Pancreas (tissue), 10 donors: ENCODE data around the gene TMEM123. TPM values are rescaled to one million over a fixed set of nuclear protein-coding genes. Genes with fewer than 3 reads are reported as not detected.

Experiments
- ATAC-seq, 4 donors: fragments of 200-7000 bp; cut with Tn5 transposase; one replicate each; pipeline versions ENCODE4 v1.8.0 to v1.9.1; 2020; ENCODE audit warnings: mild to moderate bottlenecking in 4 of 4, moderate library complexity in 4 of 4
- DNase-seq, 6 donors: peaks; one replicate each; pipeline ENCODE4 v3.0.0-alpha.2; 2020
- FAIRE-seq: peaks from 2 replicates; lab custom pipeline; 2012; peaks lifted over from hg19 to GRCh38; lab: Jason Lieb, UNC
- H3K27ac ChIP-seq, 4 donors: fragments of 200-600 bp; sonication (generic); 1 replicate in 3 of 4; 2 replicates in 1 of 4; pipeline versions ENCODE4 v1.5.0 to v1.8.0; 2020
- H3K27me3 ChIP-seq, 4 donors: fragments of 200-600 bp; one replicate each; pipeline ENCODE4 v1.8.0; 2021
- H3K36me3 ChIP-seq, 3 donors: fragments of 200-600 bp; sonication (generic) in 1 of 3; one replicate each; pipeline versions ENCODE4 v1.5.0 to v1.8.0; 2020 to 2021
- H3K4me1 ChIP-seq, 3 donors: fragments of 200-600 bp; one replicate each; pipeline ENCODE4 v1.8.0; 2021
- H3K4me3 ChIP-seq, 4 donors: fragments of 200-600 bp; sonication (generic) in 2 of 4; one replicate each; pipeline versions ENCODE4 v1.5.0 to v1.8.0; 2020 to 2021
- H3K9me3 ChIP-seq, 4 donors: fragments of 200-600 bp; one replicate each; pipeline ENCODE4 v1.8.0; 2021
- WGBS, 2 donors: extraction: QIAGEN DNeasy Blood & Tissue Kit; methylation state at CpG; one replicate each; pipeline ENCODE4 v1.1.7; 2013; 5-methylcytosine and 5-hydroxymethylcytosine counted together
- intact Hi-C, 3 donors: fragments of 100-400 bp; cut with DNase I; formaldehyde crosslinking; loops; one replicate each; pipeline versions ENCODE4 v1.11.1 to v1.14.2; 2022
- polyA plus RNA-seq, 2 donors: library from polyadenylated mRNA; stranded (reverse); fragments of 200-250 nt; gene quantifications; one replicate each; pipeline ENCODE4 v1.2.3, GENCODE V29; 2013
- total RNA-seq, 6 donors: library from RNA; stranded (reverse); fragmentation: NEBNext Ultra II Directional in 4 of 6; extraction: Animal tissue kit (Norgen Biotek cat#: 25700) in 4 of 6; gene quantifications; one replicate each; pipeline versions ENCODE4 v1.2.1 to v1.2.4, GENCODE V29; 2021 to 2023
- TF ChIP-seq, protein P1 (sequence below), 4 donors: fragments of 200-600 bp; sonication (generic) in 3 of 4; IDR thresholded peaks; one replicate each; pipeline versions ENCODE4 v1.5.0 to v1.8.0; 2021; ENCODE audit warnings: antibody characterized with exemption in 4 of 4
- donor health status: healthy with polysubstance abuse.
- donor health status: DM: no; HTN: no; CAD: no; lungs with moderate emphysema.
- donor health status: DM: no; HTN: no; CAD: no.
- donor health status: control.
- donor health status: control.
- donor health status: Bipolar disorder and iron deficiency.
- donor health status: DM: yes; HTN: yes; CAD: no.
- donor health status: DM: no; HTN: no; CAD: no.
- donor health status: DM: no; HTN: no; CAD: no.
- donor health status: DM: yes; HTN: yes; CAD: no.

Gene TMEM123
- total and polyA plus RNA-seq, 8 donors, result 18.7 to 122 (median 55.2) TPM

GRCh38 chr11:102389253-102389652 lies 63.3 kb downstream of the TMEM123 start:
- intact Hi-C loops, result no loop called here
- FAIRE-seq, result no peak
- ATAC-seq, result no peak
- DNase-seq, result no peak
- no peaks in the 10 kb centered on the region for H3K9me3 ChIP-seq
- H3K36me3 ChIP-seq, result peaks cover 0 to 20% (median 0%) of the 10 kb centered on the region in 3 donors
- WGBS, 2 donors, result 83 to 84% methylated on average over 4 of the region's 4 CpGs
- no peaks in the 10 kb centered on the region for H3K27me3 ChIP-seq
- no peak overlapping the region for H3K4me3 ChIP-seq
- peaks cover 0 to 4% (median 0%) of the 10 kb centered on the region in 3 donors for H3K4me1 ChIP-seq
- TF ChIP-seq, protein P1, sequence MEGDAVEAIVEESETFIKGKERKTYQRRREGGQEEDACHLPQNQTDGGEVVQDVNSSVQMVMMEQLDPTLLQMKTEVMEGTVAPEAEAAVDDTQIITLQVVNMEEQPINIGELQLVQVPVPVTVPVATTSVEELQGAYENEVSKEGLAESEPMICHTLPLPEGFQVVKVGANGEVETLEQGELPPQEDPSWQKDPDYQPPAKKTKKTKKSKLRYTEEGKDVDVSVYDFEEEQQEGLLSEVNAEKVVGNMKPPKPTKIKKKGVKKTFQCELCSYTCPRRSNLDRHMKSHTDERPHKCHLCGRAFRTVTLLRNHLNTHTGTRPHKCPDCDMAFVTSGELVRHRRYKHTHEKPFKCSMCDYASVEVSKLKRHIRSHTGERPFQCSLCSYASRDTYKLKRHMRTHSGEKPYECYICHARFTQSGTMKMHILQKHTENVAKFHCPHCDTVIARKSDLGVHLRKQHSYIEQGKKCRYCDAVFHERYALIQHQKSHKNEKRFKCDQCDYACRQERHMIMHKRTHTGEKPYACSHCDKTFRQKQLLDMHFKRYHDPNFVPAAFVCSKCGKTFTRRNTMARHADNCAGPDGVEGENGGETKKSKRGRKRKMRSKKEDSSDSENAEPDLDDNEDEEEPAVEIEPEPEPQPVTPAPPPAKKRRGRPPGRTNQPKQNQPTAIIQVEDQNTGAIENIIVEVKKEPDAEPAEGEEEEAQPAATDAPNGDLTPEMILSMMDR (IDR thresholded peaks at IDR 0.05), result no peak
- no peak overlapping the region for H3K27ac ChIP-seq

DNA sequence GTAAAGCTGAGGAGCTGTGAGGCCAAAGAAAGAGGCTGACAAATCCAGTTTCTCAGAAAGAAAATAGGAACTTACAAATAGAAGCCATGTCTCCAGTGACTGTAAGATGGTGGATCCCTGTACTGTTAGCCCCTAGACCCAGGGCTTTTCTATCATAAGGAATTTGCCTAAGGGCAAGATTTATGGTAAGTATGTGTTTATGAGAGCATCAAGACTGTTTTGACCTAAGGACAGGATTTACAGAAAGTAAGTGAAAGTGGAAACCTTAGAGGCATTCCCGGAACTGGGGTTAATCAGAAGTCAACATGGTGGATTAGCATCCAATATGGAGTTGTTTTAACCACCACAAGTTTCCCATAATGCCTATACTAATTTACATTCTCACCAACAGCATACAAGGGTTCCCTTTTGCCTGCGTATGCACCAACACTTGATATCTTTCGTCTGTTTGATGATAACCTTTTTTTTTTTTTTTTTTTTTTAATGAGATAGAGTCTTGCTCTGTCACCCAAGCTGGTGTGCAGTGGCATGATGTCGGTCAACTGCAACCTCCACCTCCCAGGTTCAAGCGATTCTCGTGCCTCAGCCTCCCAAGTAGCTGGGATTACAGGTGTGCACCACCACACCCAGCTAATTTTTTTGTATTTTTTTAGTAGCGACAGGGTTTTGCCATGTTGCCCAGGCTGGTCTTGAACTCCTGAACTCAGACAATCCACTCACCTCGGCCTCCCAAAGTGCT lies 65.4 kb downstream of the TMEM123 start:
- Histone ChIP-seq H3K27ac (no peak overlapping the region), H3K36me3 (peaks cover 0 to 11% (median 0%) of the 10 kb centered on the region in 3 donors), H3K4me1 (peaks cover 0 to 5% (median 0%) of the 10 kb centered on the region in 3 donors), H3K4me3 (no peak overlapping the region), H3K9me3 (no peaks in the 10 kb centered on the region), H3K27me3 (no peaks in the 10 kb centered on the region)
- TF ChIP-seq, protein P1 (IDR thresholded peaks at IDR 0.05), result no peak
- ATAC-seq, result no peak
- no peak for DNase-seq
- no peak for FAIRE-seq
- intact Hi-C loops, result no loop called here
- WGBS, 2 donors, result 90 to 92% methylated on average over 8 of the region's 8 CpGs

GRCh38 chr11:102386136-102386734 lies 66.3 kb downstream of the TMEM123 start:
- no peaks in the 10 kb centered on the region for H3K27me3 ChIP-seq
- no peaks in the 10 kb centered on the region for H3K9me3 ChIP-seq
- H3K4me3 ChIP-seq, result no peak overlapping the region
- no peak for DNase-seq
- TF ChIP-seq, protein P1 (IDR thresholded peaks at IDR 0.05), result no peak
- peaks cover 0 to 10% (median 0%) of the 10 kb centered on the region in 3 donors for H3K36me3 ChIP-seq
- WGBS, 2 donors, result 75 to 78% methylated on average over 2 of the region's 2 CpGs
- FAIRE-seq, result no peak
- H3K4me1 ChIP-seq, result peaks cover 0 to 7% (median 0%) of the 10 kb centered on the region in 3 donors
- H3K27ac ChIP-seq, result no peak overlapping the region
- intact Hi-C loops, result no loop called here
- no peak for ATAC-seq

GRCh38 chr11:102385085-102386007 lies 67.2 kb downstream of the TMEM123 start:
- TF ChIP-seq, protein P1 (IDR thresholded peaks at IDR 0.05), result no peak
- Histone ChIP-seq H3K27me3 (no peaks in the 10 kb centered on the region), H3K4me3 (no peak overlapping the region), H3K27ac (peak overlapping the region in 1 of 4 donors; percentile 15), H3K9me3 (no peaks in the 10 kb centered on the region), H3K4me1 (peaks cover 0 to 7% (median 0%) of the 10 kb centered on the region in 3 donors), H3K36me3 (peaks cover 0 to 17% (median 0%) of the 10 kb centered on the region in 3 donors)
- intact Hi-C loops, result no loop called here
- FAIRE-seq (no peak), ATAC-seq (no peak), DNase-seq (no peak)
- 69 to 76% methylated on average over 5 of the region's 5 CpGs for WGBS, 2 donors
